Astrocyte (in vitro differentiated cells and primary cell): ENCODE results near the gene PDS5B. TPM values are rescaled to one million over a fixed set of nuclear protein-coding genes. Genes with fewer than 3 reads are reported as not detected.
"Not testable (repeated sequence)": the region's sequence is repeated elsewhere in the genome, so short reads cannot be mapped to it uniquely, and the experiment has no call there.

Experiments
- DNase-seq: peaks from one replicate; pipeline ENCODE4 v3.0.0-alpha.2; 2010; ENCODE audit warnings: low read depth
- FAIRE-seq: peaks from 2 replicates; lab custom pipeline; 2011; peaks lifted over from hg19 to GRCh38; lab: Jason Lieb, UNC
- H2AFZ ChIP-seq: 2 replicates; pipeline ENCODE4 v1.6.0; 2012; ENCODE audit warnings: low read depth, low read length, inconsistent platforms
- H3K27ac ChIP-seq: 2 replicates; pipeline ENCODE4 v1.5.1; 2011; ENCODE audit warnings: low read depth, low read length, inconsistent platforms
- H3K27me3 ChIP-seq: 2 replicates; pipeline ENCODE4 v1.6.0; 2011; ENCODE audit warnings: low read length, inconsistent platforms; ENCODE audit not compliant: insufficient read depth
- H3K36me3 ChIP-seq: 2 replicates; pipeline ENCODE4 v1.5.1; 2011; ENCODE audit warnings: low read length, inconsistent platforms; ENCODE audit not compliant: insufficient read depth
- H3K4me1 ChIP-seq: 2 replicates; pipeline ENCODE4 v1.5.1; 2011; ENCODE audit warnings: low read length, inconsistent platforms; ENCODE audit not compliant: insufficient read depth
- H3K4me2 ChIP-seq: 2 replicates; pipeline ENCODE4 v1.6.0; 2012; ENCODE audit warnings: low read length, inconsistent platforms
- H3K4me3 ChIP-seq: 2 replicates; pipeline ENCODE4 v1.5.1; 2011; ENCODE audit warnings: low read depth, mild to moderate bottlenecking, low read length, inconsistent platforms; ENCODE audit not compliant: insufficient read depth
- H3K79me2 ChIP-seq: 2 replicates; pipeline ENCODE4 v1.6.0; 2012; ENCODE audit warnings: mild to moderate bottlenecking, low read length, inconsistent platforms; ENCODE audit not compliant: insufficient read depth
- H3K9ac ChIP-seq: 2 replicates; pipeline ENCODE4 v1.6.0; 2012; ENCODE audit warnings: mild to moderate bottlenecking, low read length, inconsistent platforms
- H3K9me3 ChIP-seq: 2 replicates; pipeline ENCODE4 v1.5.1; 2012; ENCODE audit warnings: low read depth, mild to moderate bottlenecking, low read length, inconsistent platforms; ENCODE audit not compliant: insufficient read depth
- H4K20me1 ChIP-seq: 2 replicates; pipeline ENCODE4 v1.6.0; 2012; ENCODE audit warnings: low read length, inconsistent platforms; ENCODE audit not compliant: insufficient read depth
- H3K27ac Mint-ChIP-seq: one replicate; pipeline ENCODE4 v1.8.0; 2021; ENCODE audit warnings: mild to moderate bottlenecking, mixed read lengths; ENCODE audit not compliant: unreplicated experiment
- H3K27me3 Mint-ChIP-seq: one replicate; pipeline ENCODE4 v1.8.0; 2021; ENCODE audit warnings: low read depth, mixed read lengths; ENCODE audit not compliant: unreplicated experiment
- H3K36me3 Mint-ChIP-seq: one replicate; pipeline ENCODE4 v1.8.0; 2021; ENCODE audit warnings: low read depth, mixed read lengths; ENCODE audit not compliant: unreplicated experiment
- H3K4me1 Mint-ChIP-seq: one replicate; pipeline ENCODE4 v1.8.0; 2021; ENCODE audit warnings: low read depth, mixed read lengths; ENCODE audit not compliant: unreplicated experiment
- H3K4me3 Mint-ChIP-seq: one replicate; pipeline ENCODE4 v1.8.0; 2021; ENCODE audit warnings: mild to moderate bottlenecking, moderate library complexity, mixed read lengths; ENCODE audit not compliant: unreplicated experiment
- H3K9me3 Mint-ChIP-seq: one replicate; pipeline ENCODE4 v1.8.0; 2021; ENCODE audit warnings: mild to moderate bottlenecking, mixed read lengths; ENCODE audit not compliant: unreplicated experiment
- EZH2 ChIP-seq: IDR thresholded peaks from 2 replicates; pipeline ENCODE4 v1.6.1; 2012; ENCODE audit warnings: mild to moderate bottlenecking, low read length, inconsistent platforms; ENCODE audit not compliant: insufficient read depth
- total RNA-seq: library from RNA; stranded (reverse); gene quantifications from 2 replicates; pipeline ENCODE4 v1.2.1, GENCODE V29; 2021
- TF ChIP-seq, protein P1 (sequence below): IDR thresholded peaks from 2 replicates; pipeline ENCODE4 v1.5.1; 2011; ENCODE audit warnings: low read depth, mild to moderate bottlenecking, inconsistent platforms, low read length, moderate library complexity; ENCODE audit not compliant: insufficient read depth

Gene PDS5B
- total RNA-seq, 1 donor from 2014 or later, result 43.1 TPM

GRCh38 chr13:32553720-32554119 is 32.5 kb upstream of the PDS5B start:
- Histone ChIP-seq H3K4me3 (no peak overlapping the region), H3K9me3 (no peaks in the 10 kb centered on the region), H3K36me3 (no peaks in the 10 kb centered on the region), H3K4me1 (no peaks in the 10 kb centered on the region), H2AFZ (no peak overlapping the region), H3K27ac (no peak overlapping the region), H3K27me3 (no peaks in the 10 kb centered on the region), H3K79me2 (no peaks in the 10 kb centered on the region), H3K4me2 (no peak overlapping the region), H3K9ac (no peak overlapping the region), H4K20me1 (no peaks in the 10 kb centered on the region)
- H3K9me3 Mint-ChIP-seq, result no peaks in the 10 kb centered on the region
- H3K4me1 Mint-ChIP-seq, result no peaks in the 10 kb centered on the region
- H3K27ac Mint-ChIP-seq, result no peak overlapping the region
- TF ChIP-seq EZH2, result no peak
- TF ChIP-seq, protein P1, sequence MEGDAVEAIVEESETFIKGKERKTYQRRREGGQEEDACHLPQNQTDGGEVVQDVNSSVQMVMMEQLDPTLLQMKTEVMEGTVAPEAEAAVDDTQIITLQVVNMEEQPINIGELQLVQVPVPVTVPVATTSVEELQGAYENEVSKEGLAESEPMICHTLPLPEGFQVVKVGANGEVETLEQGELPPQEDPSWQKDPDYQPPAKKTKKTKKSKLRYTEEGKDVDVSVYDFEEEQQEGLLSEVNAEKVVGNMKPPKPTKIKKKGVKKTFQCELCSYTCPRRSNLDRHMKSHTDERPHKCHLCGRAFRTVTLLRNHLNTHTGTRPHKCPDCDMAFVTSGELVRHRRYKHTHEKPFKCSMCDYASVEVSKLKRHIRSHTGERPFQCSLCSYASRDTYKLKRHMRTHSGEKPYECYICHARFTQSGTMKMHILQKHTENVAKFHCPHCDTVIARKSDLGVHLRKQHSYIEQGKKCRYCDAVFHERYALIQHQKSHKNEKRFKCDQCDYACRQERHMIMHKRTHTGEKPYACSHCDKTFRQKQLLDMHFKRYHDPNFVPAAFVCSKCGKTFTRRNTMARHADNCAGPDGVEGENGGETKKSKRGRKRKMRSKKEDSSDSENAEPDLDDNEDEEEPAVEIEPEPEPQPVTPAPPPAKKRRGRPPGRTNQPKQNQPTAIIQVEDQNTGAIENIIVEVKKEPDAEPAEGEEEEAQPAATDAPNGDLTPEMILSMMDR, result no peak
- no peaks in the 10 kb centered on the region for H3K36me3 Mint-ChIP-seq
- DNase-seq (no peak), FAIRE-seq (no peak)
- no peaks in the 10 kb centered on the region for H3K27me3 Mint-ChIP-seq
- no peak overlapping the region for H3K4me3 Mint-ChIP-seq

DNA sequence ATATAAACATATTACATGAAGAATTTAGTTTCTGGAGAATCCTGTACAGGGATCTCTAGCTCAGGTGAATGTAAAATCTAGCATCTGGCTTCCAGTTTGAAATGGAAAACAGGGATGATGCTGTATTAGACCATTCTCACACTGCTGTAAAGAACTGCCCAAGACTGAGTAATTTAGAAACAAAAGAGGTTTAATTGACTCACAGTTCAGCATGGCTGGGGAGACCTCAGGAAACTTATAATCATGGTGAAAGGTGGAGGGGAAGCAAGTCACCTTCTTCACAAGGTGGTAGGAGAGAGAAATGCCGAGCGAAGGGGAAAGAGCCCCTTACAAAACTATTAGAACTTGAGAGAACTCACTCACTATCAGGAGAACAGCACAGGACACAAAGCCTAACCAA is 30.6 kb upstream of the PDS5B start:
- Histone ChIP-seq H3K4me3 (no peak overlapping the region), H3K79me2 (no peaks in the 10 kb centered on the region), H3K9me3 (no peaks in the 10 kb centered on the region), H3K4me1 (no peaks in the 10 kb centered on the region), H3K9ac (no peak overlapping the region), H4K20me1 (no peaks in the 10 kb centered on the region), H3K36me3 (no peaks in the 10 kb centered on the region), H3K27ac (no peak overlapping the region), H3K27me3 (no peaks in the 10 kb centered on the region), H2AFZ (no peak overlapping the region), H3K4me2 (no peak overlapping the region)
- no peak for FAIRE-seq
- TF ChIP-seq, protein P1, result no peak
- TF ChIP-seq EZH2, result no peak
- Mint-ChIP-seq H3K36me3 (no peaks in the 10 kb centered on the region), H3K4me3 (no peak overlapping the region), H3K4me1 (no peaks in the 10 kb centered on the region), H3K27me3 (no peaks in the 10 kb centered on the region), H3K27ac (no peak overlapping the region), H3K9me3 (no peaks in the 10 kb centered on the region)
- no peak for DNase-seq

GRCh38 chr13:32560842-32561241 is 25.4 kb upstream of the PDS5B start:
- H3K4me2 ChIP-seq, H3K4me1 Mint-ChIP-seq, H3K4me1 ChIP-seq, H3K36me3 ChIP-seq, H3K9me3 Mint-ChIP-seq, H4K20me1 ChIP-seq, H3K9ac ChIP-seq, H3K4me3 ChIP-seq, H3K9me3 ChIP-seq, H3K27me3 ChIP-seq, H3K27ac Mint-ChIP-seq, H3K4me3 Mint-ChIP-seq, H2AFZ ChIP-seq, H3K79me2 ChIP-seq, H3K27ac ChIP-seq, H3K27me3 Mint-ChIP-seq, DNase-seq, FAIRE-seq, H3K36me3 Mint-ChIP-seq: not testable (repeated sequence)

- not testable (repeated sequence) for FAIRE-seq, H3K4me3 ChIP-seq, H3K9me3 Mint-ChIP-seq, H3K4me1 ChIP-seq, H3K9me3 ChIP-seq, H3K4me2 ChIP-seq, H4K20me1 ChIP-seq, H3K27me3 Mint-ChIP-seq, H2AFZ ChIP-seq, H3K4me3 Mint-ChIP-seq, H3K4me1 Mint-ChIP-seq, H3K27me3 ChIP-seq, DNase-seq, H3K79me2 ChIP-seq, H3K27ac ChIP-seq, H3K36me3 Mint-ChIP-seq, H3K36me3 ChIP-seq, H3K9ac ChIP-seq, H3K27ac Mint-ChIP-seq
Observed at GRCh38 chr13:32575687-32576086, 10.6 kb upstream of the PDS5B start.
